B cell (primary cell): ENCODE results near the gene ACOD1. TPM values are rescaled to one million over a fixed set of nuclear protein-coding genes. Genes with fewer than 3 reads are reported as not detected.

Experiments used
- ATAC-seq: fragments of 200-7000 bp; cut with Tn5 transposase; one replicate; pipeline ENCODE4 v1.10.0; 2021; ENCODE audit warnings: low read depth, mild to moderate bottlenecking, moderate number of reproducible peaks, moderate library complexity
- CTCF ChIA-PET: fragments of 350-600 bp; sonication (Branson Sonifier 250); formaldehyde crosslinking; loops from one replicate; lab custom pipeline; 2021; ENCODE audit warnings: antibody characterized with exemption, inconsistent platforms; lab: Charles Lee
- POLR2A ChIA-PET: fragments of 350-600 bp; sonication (Branson Sonifier 250); formaldehyde crosslinking; loops from one replicate; lab custom pipeline; 2021; ENCODE audit warnings: antibody characterized with exemption; lab: Charles Lee
- DNase-seq: peaks from one replicate; pipeline ENCODE4 v3.0.0; 2013
- H2AFZ ChIP-seq: 2 replicates; pipeline ENCODE4 v1.6.1; 2012; ENCODE audit warnings: mild to moderate bottlenecking, low read depth, low read length; ENCODE audit not compliant: insufficient read depth, poor library complexity, severe bottlenecking
- H3K27ac ChIP-seq, 2 donors: 1 replicate in 1 of 2; 2 replicates in 1 of 2; pipeline ENCODE4 v1.5.1; 2012 to 2013; ENCODE audit warnings: low read length in 2 of 2, mild to moderate bottlenecking in 2 of 2, moderate library complexity in 1 of 2
- H3K27me3 ChIP-seq, 4 experiments: fragments of 200-600 bp in 1 of 4; sonication (generic) in 1 of 4; replicated peaks in 1 of 4; 1 replicate in 2 of 4; 2 replicates in 2 of 4; pipeline versions ENCODE4 v1.6.1 to v1.7.0; 2013 to 2016; ENCODE audit warnings: low read length in 3 of 4, mild to moderate bottlenecking in 2 of 4, mixed read lengths in 1 of 4, moderate library complexity in 1 of 4; ENCODE audit not compliant: insufficient read depth in 4 of 4, control insufficient read depth in 3 of 4; ENCODE audit errors: control extremely low read depth in 1 of 4
- H3K36me3 ChIP-seq, 2 experiments: replicated peaks in 1 of 2; 1 replicate in 1 of 2; 2 replicates in 1 of 2; pipeline versions ENCODE4 v1.6.1 to v1.7.1; 2013; ENCODE audit warnings: low read length in 1 of 2; ENCODE audit not compliant: insufficient read depth in 2 of 2, control insufficient read depth in 1 of 2; ENCODE audit errors: control extremely low read depth in 1 of 2, extremely low read depth in 1 of 2
- H3K4me1 ChIP-seq, 2 donors: fragments of 200-600 bp in 1 of 2; sonication (generic) in 1 of 2; 1 replicate in 1 of 2; 2 replicates in 1 of 2; pipeline versions ENCODE4 v1.5.1 to v1.6.1; 2013 to 2017; ENCODE audit warnings: low read length in 2 of 2; ENCODE audit not compliant: control insufficient read depth in 2 of 2, insufficient read depth in 2 of 2
- H3K4me2 ChIP-seq: replicated peaks from 2 replicates; pipeline ENCODE3; 2012; ENCODE audit warnings: mild to moderate bottlenecking, low read depth, low read length; ENCODE audit not compliant: poor library complexity, severe bottlenecking
- H3K4me3 ChIP-seq, 5 experiments: fragments of 200-600 bp in 1 of 5; sonication (generic) in 1 of 5; 1 replicate in 3 of 5; 2 replicates in 2 of 5; pipeline versions ENCODE4 v1.5.1 to v1.7.0; 2011 to 2016; ENCODE audit warnings: low read length in 4 of 5, mild to moderate bottlenecking in 4 of 5, low read depth in 2 of 5, control low read depth in 1 of 5, moderate library complexity in 1 of 5; ENCODE audit not compliant: insufficient read depth in 1 of 5; ENCODE audit errors: control extremely low read depth in 1 of 5, extremely low read depth in 1 of 5
- H3K79me2 ChIP-seq: fragments of 200-600 bp; sonication (generic); one replicate; pipeline ENCODE4 v1.6.0; 2016; ENCODE audit warnings: low read length; ENCODE audit not compliant: control insufficient read depth, insufficient read depth
- H3K9ac ChIP-seq: fragments of 200-600 bp; sonication (generic); 2 replicates; pipeline ENCODE4 v1.6.1; 2017; ENCODE audit warnings: mild to moderate bottlenecking, low read length, moderate library complexity
- H3K9me3 ChIP-seq, 3 donors: one replicate each; pipeline versions ENCODE4 v1.6.1 to v1.7.1; 2013; ENCODE audit warnings: low read length in 2 of 3; ENCODE audit not compliant: control insufficient read depth in 2 of 3, insufficient read depth in 1 of 3; ENCODE audit errors: control extremely low read depth in 1 of 3
- H4K20me1 ChIP-seq: 2 replicates; pipeline ENCODE4 v1.6.0; 2012; ENCODE audit warnings: mild to moderate bottlenecking, low read length; ENCODE audit not compliant: insufficient read depth, control insufficient read depth, poor library complexity, severe bottlenecking
- H3K27ac Mint-ChIP-seq: one replicate; pipeline ENCODE4 v1.8.0; 2021; ENCODE audit warnings: mixed read lengths
- H3K27me3 Mint-ChIP-seq: one replicate; pipeline ENCODE4 v1.8.0; 2021; ENCODE audit warnings: mixed read lengths
- H3K4me1 Mint-ChIP-seq: one replicate; pipeline ENCODE4 v1.8.0; 2021; ENCODE audit warnings: mixed read lengths
- H3K4me3 Mint-ChIP-seq: one replicate; pipeline ENCODE4 v1.8.0; 2021; ENCODE audit warnings: mixed read lengths
- H3K9me3 Mint-ChIP-seq: one replicate; pipeline ENCODE4 v1.8.0; 2022; ENCODE audit warnings: mixed read lengths; ENCODE audit not compliant: insufficient read depth
- CTCF ChIP-seq: fragments of 200-600 bp; IDR thresholded peaks from one replicate; pipeline ENCODE4 v1.8.0; 2022; ENCODE audit warnings: antibody characterized with exemption, mild to moderate bottlenecking
- EZH2 ChIP-seq: IDR thresholded peaks from 2 replicates; pipeline ENCODE4 v1.6.1; 2012; ENCODE audit warnings: borderline replicate concordance, low read depth, mild to moderate bottlenecking, moderate library complexity, low read length; ENCODE audit not compliant: insufficient read depth, poor library complexity, severe bottlenecking
- WGBS: methylation state at CpG from one replicate; pipeline ENCODE4 v1.1.5; 2013; ENCODE audit warnings: missing lambda C conversion rate; ENCODE audit not compliant: insufficient coverage; 5-methylcytosine and 5-hydroxymethylcytosine counted together
- intact Hi-C: fragments of 100-400 bp; cut with micrococcal nuclease; formaldehyde crosslinking; loops from one replicate; pipeline ENCODE4 v1.10.0; 2022
- polyA plus RNA-seq: library from polyadenylated mRNA; depleted of rRNA; stranded (reverse); fragments of >200 nt; gene quantifications from 2 replicates; pipeline ENCODE4 v1.2.3, GENCODE V29; 2012
- total RNA-seq, 2 donors: library from RNA; stranded (reverse); fragments of 120-200 nt in 1 of 2; gene quantifications; 1 replicate in 1 of 2; 2 replicates in 1 of 2; pipeline versions ENCODE4 v1.2.3 to v1.2.4, GENCODE V29; 2013 to 2022

ACOD1 gene
- total and polyA plus RNA-seq, 2 donors (not counting 1 experiment from before 2014, with no cell fraction given), result not detected

GRCh38 chr13:77000475-77000874 lies 52.2 kb downstream of the ACOD1 start:
- Histone ChIP-seq H3K27ac (peak overlapping the region in 1 of 2 donors; percentile 64), H3K27me3 (no peaks in the 10 kb centered on the region), H3K9me3 (no peaks in the 10 kb centered on the region), H3K36me3 (peaks cover 8 to 25% of the 10 kb centered on the region in 2 experiments), H3K9ac (no peak overlapping the region), H3K4me1 (peaks cover 0 to 4% of the 10 kb centered on the region in 2 donors), H3K4me3 (no peak overlapping the region), H3K79me2 (no peaks in the 10 kb centered on the region), H3K4me2 (no peak overlapping the region), H4K20me1 (no peaks in the 10 kb centered on the region), H2AFZ (no peak overlapping the region)
- no peak overlapping the region for H3K4me3 Mint-ChIP-seq
- H3K4me1 Mint-ChIP-seq, result peaks cover 23% of the 10 kb centered on the region
- TF ChIP-seq CTCF (no peak), EZH2 (no peak)
- ATAC-seq (no peak), DNase-seq (no peak)
- H3K9me3 Mint-ChIP-seq, result no peaks in the 10 kb centered on the region
- H3K27ac Mint-ChIP-seq, result no peak overlapping the region
- intact Hi-C loops, result no loop called here
- no peaks in the 10 kb centered on the region for H3K27me3 Mint-ChIP-seq
- ChIA-PET CTCF (interaction anchor here (0.6 to 1.5 kb wide), 3 partner anchors 17 to 20 kb away, joined by 4 to 6 read pairs (median 4); no protein-coding TSS in a partner anchor), POLR2A (no interaction called here)
- no CpG with 5 or more reads among the region's 1 CpG for WGBS

- Histone ChIP-seq H3K4me2 (no peak overlapping the region), H3K4me1 (peaks cover 0 to 4% of the 10 kb centered on the region in 2 donors), H3K4me3 (no peak overlapping the region), H4K20me1 (no peaks in the 10 kb centered on the region), H3K27me3 (no peaks in the 10 kb centered on the region), H3K9me3 (no peaks in the 10 kb centered on the region), H3K36me3 (peaks cover 7 to 30% of the 10 kb centered on the region in 2 experiments), H3K9ac (no peak overlapping the region), H3K27ac (peak overlapping the region in 1 of 2 donors; percentile 64), H2AFZ (no peak overlapping the region), H3K79me2 (no peaks in the 10 kb centered on the region)
- CTCF ChIA-PET, result interaction anchor here (0.9 to 3.6 kb wide), 4 partner anchors 9 to 25 kb away, joined by 3 to 17 read pairs (median 4); partner anchors contain the start of genes CLN5 and FBXL3
- no peak for ATAC-seq
- no peak for DNase-seq
- Mint-ChIP-seq H3K27ac (peak overlapping the region; percentile 16), H3K4me3 (no peak overlapping the region), H3K9me3 (no peaks in the 10 kb centered on the region), H3K4me1 (peaks cover 23% of the 10 kb centered on the region), H3K27me3 (no peaks in the 10 kb centered on the region)
- intact Hi-C loops, result no loop called here
- TF ChIP-seq CTCF (no peak), EZH2 (no peak)
- 92% methylated on average over 2 of the region's 4 CpGs for WGBS
- POLR2A ChIA-PET, result interaction anchor here (1.2 kb wide), 2 partner anchors 9 to 25 kb away, joined by 3 to 4 read pairs; no protein-coding TSS in a partner anchor
Observed at GRCh38 chr13:77001540-77001939, 53.2 kb downstream of the ACOD1 start.
